ENCODE results near the gene FREM1.

GRCh38 chr9:14780251-14780650, 130.0 kb downstream of the FREM1 start:
- TF ChIP-seq NFRKB (IDR thresholded peaks at IDR 0.05) (no peak), FOXA1 (IDR thresholded peaks at IDR 0.05) (no peak), BHLHE40 (IDR thresholded peaks at IDR 0.05; ENCODE audit: borderline replicate concordance) (no peak), CTBP1 (IDR thresholded peaks at IDR 0.05; ENCODE audit: borderline replicate concordance) (no peak), ZNF384 (IDR thresholded peaks at IDR 0.05) (no peak)

All from HEK293T (cell line).